ENCODE measurements around the gene TECPR2. TPM values are rescaled to one million over a fixed set of nuclear protein-coding genes. Genes with fewer than 3 reads are reported as not detected.

TECPR2 gene
- total and polyA plus RNA-seq, 2 of the 13 experiments (the other 11 are each of a cell fraction or from before 2014, with no cell fraction given): 3.5 to 5.7 TPM

DNA sequence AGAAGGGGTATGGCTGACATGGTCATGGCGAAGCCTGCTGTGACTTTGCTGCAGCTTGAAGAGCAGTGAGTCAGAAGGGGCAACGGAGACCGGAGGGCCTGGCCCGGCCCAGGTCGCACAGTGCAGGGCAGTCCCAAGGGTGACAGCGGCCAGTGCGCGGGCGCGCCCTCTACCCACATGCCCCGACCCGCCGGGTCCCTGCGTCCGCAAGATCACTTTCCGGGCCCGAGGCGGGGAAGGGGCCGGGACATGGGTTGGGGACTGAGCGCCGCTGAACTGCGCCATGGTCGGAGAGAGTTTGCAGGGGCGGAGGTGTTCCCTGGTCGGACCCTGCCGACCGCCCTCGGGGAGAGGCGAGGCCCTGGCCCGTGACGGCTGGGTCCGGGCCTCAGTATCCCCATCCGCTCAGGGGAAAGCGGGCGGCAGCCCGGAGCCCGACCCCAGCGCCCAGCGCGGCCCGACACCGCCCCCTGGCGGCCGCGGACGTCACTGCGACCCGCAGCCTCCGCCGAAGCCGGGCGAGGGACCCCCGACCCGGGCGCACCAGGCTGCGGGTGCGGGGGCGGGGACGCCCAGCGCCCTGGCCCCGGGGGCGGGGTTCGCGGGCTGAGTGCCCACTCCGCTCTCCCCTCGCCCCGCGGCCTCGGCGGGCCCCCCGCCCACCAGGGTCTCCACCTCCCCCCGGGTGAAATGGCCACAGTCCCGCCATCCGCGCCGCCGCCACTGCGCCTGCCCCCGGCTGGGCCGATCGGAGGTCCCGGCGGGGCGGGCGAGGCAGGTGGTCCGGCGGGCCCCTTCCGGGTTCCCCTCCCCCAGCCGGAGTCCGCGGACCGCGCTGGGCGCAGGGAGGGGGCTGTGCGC lies 154.0 kb downstream of the TECPR2 start (continued):
- TF ChIP-seq ZXDC (CRISPR knock-in tag; IDR thresholded peaks at IDR 0.05) (0 out of 2 replicates have a peak, but pooled peaks have one; percentile 25), PCBP1 (IDR thresholded peaks at IDR 0.05; ENCODE audit: borderline replicate concordance, low read depth, low read length) (no peak), ZNF775 (CRISPR knock-in tag; IDR thresholded peaks at IDR 0.05; ENCODE audit: borderline replicate concordance) (no peak), ZBED4 (CRISPR knock-in tag; IDR thresholded peaks at IDR 0.05; ENCODE audit: borderline replicate concordance) (peak; percentile 98), LCORL (IDR thresholded peaks at IDR 0.05) (no peak), LCORL (CRISPR knock-in tag; IDR thresholded peaks at IDR 0.05) (peak; percentile 65), ZNF780A (CRISPR knock-in tag; IDR thresholded peaks at IDR 0.05) (no peak), TBL1XR1 (IDR thresholded peaks at IDR 0.05; ENCODE audit: borderline replicate concordance, low read length, partially characterized antibody) (no peak), ZNF891 (CRISPR knock-in tag; IDR thresholded peaks at IDR 0.05) (peak; percentile 88), ZNF552 (CRISPR knock-in tag; IDR thresholded peaks at IDR 0.05; ENCODE audit: borderline replicate concordance) (no peak), SPEN (CRISPR knock-in tag; IDR thresholded peaks at IDR 0.05; ENCODE audit: low read depth) (peak; percentile 80), MIXL1 (CRISPR knock-in tag; IDR thresholded peaks at IDR 0.05) (peak; percentile 47; the same call in 1 of the 2 replicates), HDAC2 (CRISPR knock-in tag; IDR thresholded peaks at IDR 0.05) (peak; percentile 50; the same call in 1 of the 2 replicates), SRY (CRISPR knock-in tag; IDR thresholded peaks at IDR 0.05) (no peak), MAX (IDR thresholded peaks at IDR 0.05) (peak; percentile 72), ZBTB7A (CRISPR knock-in tag; IDR thresholded peaks at IDR 0.05) (no peak), ZSCAN25 (CRISPR knock-in tag; IDR thresholded peaks at IDR 0.05) (0 out of 2 replicates have a peak, but pooled peaks have one; percentile 25)
- TF ChIP-seq, protein P1, sequence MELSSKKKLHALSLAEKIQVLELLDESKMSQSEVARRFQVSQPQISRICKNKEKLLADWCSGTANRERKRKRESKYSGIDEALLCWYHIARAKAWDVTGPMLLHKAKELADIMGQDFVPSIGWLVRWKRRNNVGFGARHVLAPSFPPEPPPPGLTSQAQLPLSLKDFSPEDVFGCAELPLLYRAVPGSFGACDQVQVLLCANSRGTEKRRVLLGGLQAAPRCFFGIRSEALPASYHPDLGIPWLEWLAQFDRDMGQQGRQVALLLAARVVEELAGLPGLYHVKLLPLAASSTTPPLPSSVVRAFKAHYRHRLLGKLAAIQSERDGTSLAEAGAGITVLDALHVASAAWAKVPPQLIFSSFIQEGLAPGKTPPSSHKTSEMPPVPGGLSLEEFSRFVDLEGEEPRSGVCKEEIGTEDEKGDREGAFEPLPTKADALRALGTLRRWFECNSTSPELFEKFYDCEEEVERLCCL (CRISPR knock-in tag; IDR thresholded peaks at IDR 0.05; ENCODE audit: borderline replicate concordance): no peak
- TF ChIP-seq, protein P2, sequence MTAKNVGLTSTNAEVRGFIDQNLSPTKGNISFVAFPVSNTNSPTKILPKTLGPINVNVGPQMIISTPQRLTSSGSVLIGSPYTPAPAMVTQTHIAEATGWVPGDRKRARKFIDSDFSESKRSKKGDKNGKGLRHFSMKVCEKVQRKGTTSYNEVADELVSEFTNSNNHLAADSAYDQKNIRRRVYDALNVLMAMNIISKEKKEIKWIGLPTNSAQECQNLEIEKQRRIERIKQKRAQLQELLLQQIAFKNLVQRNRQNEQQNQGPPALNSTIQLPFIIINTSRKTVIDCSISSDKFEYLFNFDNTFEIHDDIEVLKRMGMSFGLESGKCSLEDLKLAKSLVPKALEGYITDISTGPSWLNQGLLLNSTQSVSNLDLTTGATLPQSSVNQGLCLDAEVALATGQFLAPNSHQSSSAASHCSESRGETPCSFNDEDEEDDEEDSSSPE (CRISPR knock-in tag; IDR thresholded peaks at IDR 0.05): peak; percentile 63
